PC-3 (cell line): ENCODE measurements around the gene GBF1.

Experiments used
- CTCF ChIP-seq: fragments of 300-600 bp; sonication (generic); conservative IDR thresholded peaks from 2 replicates; pipeline ENCODE4 v1.5.1; 2017; ENCODE audit warnings: antibody characterized with exemption, low read depth, mild to moderate bottlenecking, low read length
- EZH2 ChIP-seq: fragments of 300-600 bp; sonication (generic); IDR thresholded peaks from one replicate; pipeline ENCODE4 v1.6.1; 2017; ENCODE audit warnings: antibody characterized with exemption, mild to moderate bottlenecking, low read length; ENCODE audit not compliant: unreplicated experiment
- EZH2phosphoT487 ChIP-seq: fragments of 300-600 bp; sonication (generic); IDR thresholded peaks from 2 replicates; pipeline ENCODE4 v1.6.1; 2018; ENCODE audit warnings: mild to moderate bottlenecking, antibody characterized with exemption, low read length, borderline replicate concordance

DNA sequence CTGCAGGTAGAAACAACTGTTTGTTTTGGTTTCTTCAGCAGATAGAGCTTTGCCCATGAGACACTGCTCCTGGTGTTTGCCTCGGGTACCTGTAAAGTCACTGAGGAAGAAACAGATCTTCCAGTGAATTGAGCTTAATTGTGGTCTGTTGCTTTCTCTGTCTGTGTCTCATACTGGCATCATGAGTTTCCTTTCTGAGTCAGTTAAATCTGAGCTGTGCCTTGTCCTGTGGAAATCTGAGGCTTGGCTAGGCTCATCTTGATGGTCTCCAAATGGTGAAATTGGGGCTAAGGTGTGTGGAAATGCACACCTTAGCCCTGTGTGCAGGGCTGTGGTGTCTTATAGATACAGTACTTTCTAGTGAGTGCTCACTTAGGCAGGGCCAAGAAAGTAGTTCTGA lies 67.4 kb downstream of the GBF1 start:
- TF ChIP-seq CTCF (no peak), EZH2phosphoT487 (no peak), EZH2 (no peak)
